T-helper 2 cell treated with Interferon-gamma antibody and Interleukin-4, amounts not matched to agents 5 μg/mL and 100 μg/mL, for 36 hours (primary cell): Measurements from ENCODE around the gene HAT1.
A peak's percentile ranks its signal among the peaks of the same experiment; 100 is the strongest.

Experiments
- DNase-seq: peaks from one replicate; pipeline ENCODE4 v3.0.0; 2021; ENCODE audit warnings: low spot score
- H3K27ac Mint-ChIP-seq: one replicate; pipeline ENCODE4 v1.8.0; 2021; ENCODE audit warnings: mild to moderate bottlenecking, mixed read lengths
- H3K27me3 Mint-ChIP-seq: one replicate; pipeline ENCODE4 v1.8.0; 2021; ENCODE audit warnings: low read depth, mixed read lengths
- H3K36me3 Mint-ChIP-seq: one replicate; pipeline ENCODE4 v1.8.0; 2021; ENCODE audit warnings: low read depth, mixed read lengths
- H3K4me1 Mint-ChIP-seq: one replicate; pipeline ENCODE4 v1.8.0; 2021; ENCODE audit warnings: low read depth, mixed read lengths
- H3K4me3 Mint-ChIP-seq: one replicate; pipeline ENCODE4 v1.8.0; 2022; ENCODE audit warnings: mild to moderate bottlenecking, moderate library complexity, mixed read lengths
- H3K9me3 Mint-ChIP-seq: one replicate; pipeline ENCODE4 v1.8.0; 2021; ENCODE audit warnings: mixed read lengths

The HAT1 gene

DNA sequence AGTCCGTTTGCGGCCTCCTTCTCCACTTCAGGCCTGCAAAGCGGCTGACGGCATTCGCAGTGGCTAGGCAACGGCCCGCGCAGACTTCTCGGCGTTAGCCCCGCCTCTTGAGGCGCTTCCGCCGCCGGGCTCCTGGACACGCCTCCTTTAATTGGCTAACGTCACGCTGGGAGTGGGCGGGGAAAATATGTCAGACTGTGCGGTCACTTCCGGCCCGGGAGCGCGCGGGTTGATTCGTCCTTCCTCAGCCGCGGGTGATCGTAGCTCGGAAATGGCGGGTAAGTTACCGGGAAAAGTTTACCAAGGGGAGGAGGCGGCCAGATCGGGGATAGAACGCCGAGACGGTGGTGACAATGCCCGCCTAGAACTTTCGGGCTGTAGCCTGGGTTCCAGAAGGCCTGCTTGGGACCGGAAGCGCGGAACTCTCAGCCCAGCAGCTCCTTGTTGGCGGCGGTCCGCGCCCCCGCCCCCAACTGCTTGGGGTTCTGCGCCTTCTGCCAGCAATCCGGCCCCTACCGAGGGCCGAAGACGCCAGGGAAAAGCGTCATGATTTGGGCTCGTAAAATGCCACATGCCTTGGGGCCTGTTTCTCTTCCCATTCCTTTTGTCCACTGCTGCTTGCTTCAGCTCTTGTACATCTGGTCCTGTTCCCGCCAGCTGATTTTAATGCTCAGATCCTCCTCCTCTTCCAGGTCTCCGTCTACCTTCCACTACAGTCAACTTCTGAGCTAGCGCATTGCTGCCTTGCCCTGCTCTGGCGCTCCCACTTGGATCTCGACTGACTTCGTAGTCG is at the start of gene HAT1:
HAT1 (plus strand) TSS at position 232 of the 793 bp plus-strand sequence; CDS start at position 272, 40 bp downstream.
- Mint-ChIP-seq H3K36me3 (peaks cover 26% of the 10 kb centered on the region), H3K9me3 (no peaks in the 10 kb centered on the region), H3K27ac (peak within 1 kb of the TSS; percentile 98), H3K27me3 (no peaks in the 10 kb centered on the region), H3K4me3 (peak within 1 kb of the TSS; percentile 94), H3K4me1 (peaks cover 25% of the 10 kb centered on the region)
- DNase-seq: peak; percentile 97

DNA sequence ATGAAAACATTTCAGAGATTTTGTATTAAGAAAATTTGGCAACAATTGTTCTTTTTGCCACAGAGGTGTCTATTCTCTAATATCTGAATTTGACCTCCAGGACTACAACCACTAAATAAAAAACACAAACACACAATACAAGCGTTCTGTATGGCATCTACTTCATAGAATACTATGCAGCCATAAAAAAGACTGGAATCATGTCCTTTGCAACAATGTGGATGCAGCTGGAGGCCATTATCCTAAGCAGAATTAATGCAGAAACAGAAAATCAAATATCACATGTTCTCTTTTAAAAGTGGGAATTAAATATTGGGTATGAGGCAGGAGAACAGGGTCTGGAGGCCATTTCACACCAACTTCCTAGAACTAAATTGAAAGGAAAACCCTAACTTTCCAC is 47.7 kb upstream of the HAT1 start:
- DNase-seq: no peak
- peaks cover 6% of the 10 kb centered on the region for H3K9me3 Mint-ChIP-seq
- peaks cover 18% of the 10 kb centered on the region for H3K4me1 Mint-ChIP-seq
- H3K27me3 Mint-ChIP-seq: no peaks in the 10 kb centered on the region
- no peak overlapping the region for H3K27ac Mint-ChIP-seq
- no peak overlapping the region for H3K4me3 Mint-ChIP-seq
- H3K36me3 Mint-ChIP-seq: peaks cover 27% of the 10 kb centered on the region

GRCh38 chr2:171874963-171875362 is 47.3 kb upstream of the HAT1 start:
- Mint-ChIP-seq H3K4me1 (peaks cover 22% of the 10 kb centered on the region), H3K27ac (no peak overlapping the region), H3K9me3 (peaks cover 6% of the 10 kb centered on the region), H3K36me3 (peaks cover 27% of the 10 kb centered on the region), H3K4me3 (no peak overlapping the region), H3K27me3 (no peaks in the 10 kb centered on the region)
- DNase-seq: no peak

- peak; percentile 24 for DNase-seq
- no peaks in the 10 kb centered on the region for H3K27me3 Mint-ChIP-seq
- H3K9me3 Mint-ChIP-seq: peaks cover 6% of the 10 kb centered on the region
- H3K36me3 Mint-ChIP-seq: peaks cover 21% of the 10 kb centered on the region
- no peak overlapping the region for H3K27ac Mint-ChIP-seq
- H3K4me3 Mint-ChIP-seq: no peak overlapping the region
- H3K4me1 Mint-ChIP-seq: peaks cover 36% of the 10 kb centered on the region
Observed at GRCh38 chr2:171878481-171878993, 43.7 kb upstream of the HAT1 start.

- Mint-ChIP-seq H3K27ac (no peak overlapping the region), H3K9me3 (peaks cover 6% of the 10 kb centered on the region), H3K27me3 (no peaks in the 10 kb centered on the region), H3K36me3 (peaks cover 15% of the 10 kb centered on the region), H3K4me1 (peaks cover 38% of the 10 kb centered on the region), H3K4me3 (no peak overlapping the region)
- no peak for DNase-seq
Observed at GRCh38 chr2:171879865-171880264, 42.4 kb upstream of the HAT1 start.

- Mint-ChIP-seq H3K9me3 (no peaks in the 10 kb centered on the region), H3K27ac (no peak overlapping the region), H3K27me3 (no peaks in the 10 kb centered on the region), H3K36me3 (peaks cover 10% of the 10 kb centered on the region), H3K4me3 (no peak overlapping the region), H3K4me1 (peaks cover 36% of the 10 kb centered on the region)
- no peak for DNase-seq
Observed at GRCh38 chr2:171880774-171881173, 41.5 kb upstream of the HAT1 start.

DNA sequence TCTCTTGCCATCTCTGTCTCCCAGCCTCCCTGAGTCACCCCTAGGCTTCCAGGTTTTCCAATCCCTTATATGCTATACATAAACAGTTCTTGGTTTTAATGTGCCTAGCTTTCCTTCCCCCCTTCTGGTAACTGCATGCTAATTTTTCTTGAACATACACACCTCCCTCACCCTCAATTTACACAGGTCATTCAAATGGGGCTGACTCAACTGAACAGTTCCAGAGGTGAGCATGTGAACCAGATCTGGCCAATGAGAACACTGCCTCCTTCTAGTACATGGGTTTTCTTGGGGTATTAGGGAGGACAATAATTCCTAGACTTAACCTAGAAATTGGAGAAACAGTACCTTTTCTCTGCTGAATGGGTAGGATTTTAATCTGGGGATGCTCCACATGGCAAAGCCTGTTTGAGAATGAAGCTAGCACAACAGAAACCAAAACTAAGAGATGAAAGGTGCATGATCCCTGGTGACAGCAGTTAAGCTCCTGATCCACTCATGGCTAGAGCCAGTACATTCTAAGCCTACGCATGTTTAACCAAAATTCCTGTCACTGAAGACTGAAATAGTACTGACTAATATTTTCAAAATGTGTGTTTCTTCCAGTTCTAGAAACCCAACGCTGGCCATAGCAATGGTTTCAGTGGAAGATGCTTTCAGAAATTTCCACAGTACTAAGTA is 40.0 kb upstream of the HAT1 start:
- peak overlapping the region; percentile 3 for H3K27ac Mint-ChIP-seq
- H3K9me3 Mint-ChIP-seq: no peaks in the 10 kb centered on the region
- peaks cover 32% of the 10 kb centered on the region for H3K4me1 Mint-ChIP-seq
- peak overlapping the region; percentile 18 for H3K4me3 Mint-ChIP-seq
- no peaks in the 10 kb centered on the region for H3K27me3 Mint-ChIP-seq
- H3K36me3 Mint-ChIP-seq: peaks cover 9% of the 10 kb centered on the region
- no peak for DNase-seq

DNA sequence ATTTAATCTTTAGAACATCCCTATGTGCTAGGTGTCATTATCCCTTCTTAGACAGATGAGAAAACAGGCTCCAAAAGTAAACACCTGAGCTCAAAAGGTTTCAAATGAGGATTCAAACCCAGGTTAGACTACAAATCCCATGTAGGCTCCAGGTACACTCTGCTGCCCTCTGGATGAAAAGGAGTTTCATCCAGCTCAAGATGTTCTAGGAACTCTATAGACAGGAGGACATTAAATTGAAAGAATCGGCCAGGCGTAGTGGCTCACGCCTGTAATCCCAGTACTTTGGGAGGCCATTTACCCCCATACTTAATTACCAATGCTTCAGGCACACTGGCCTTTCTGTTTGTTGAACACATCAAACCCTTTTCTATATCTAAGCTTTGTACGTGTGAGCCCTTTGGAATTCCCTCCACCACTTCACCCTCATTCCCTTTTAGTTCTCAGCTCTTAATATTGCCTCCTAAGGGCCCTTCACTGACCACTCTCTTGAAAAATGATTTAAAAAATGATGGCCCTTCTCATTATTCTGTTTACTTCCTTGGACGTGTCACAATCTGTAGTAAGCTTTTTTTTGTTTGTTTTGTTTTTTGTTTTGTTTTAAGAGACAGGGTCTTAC is 38.9 kb upstream of the HAT1 start:
- Mint-ChIP-seq H3K36me3 (peaks cover 15% of the 10 kb centered on the region), H3K27ac (peak overlapping the region; percentile 6), H3K4me3 (no peak overlapping the region), H3K4me1 (peaks cover 36% of the 10 kb centered on the region), H3K9me3 (no peaks in the 10 kb centered on the region), H3K27me3 (no peaks in the 10 kb centered on the region)
- no peak for DNase-seq

DNA sequence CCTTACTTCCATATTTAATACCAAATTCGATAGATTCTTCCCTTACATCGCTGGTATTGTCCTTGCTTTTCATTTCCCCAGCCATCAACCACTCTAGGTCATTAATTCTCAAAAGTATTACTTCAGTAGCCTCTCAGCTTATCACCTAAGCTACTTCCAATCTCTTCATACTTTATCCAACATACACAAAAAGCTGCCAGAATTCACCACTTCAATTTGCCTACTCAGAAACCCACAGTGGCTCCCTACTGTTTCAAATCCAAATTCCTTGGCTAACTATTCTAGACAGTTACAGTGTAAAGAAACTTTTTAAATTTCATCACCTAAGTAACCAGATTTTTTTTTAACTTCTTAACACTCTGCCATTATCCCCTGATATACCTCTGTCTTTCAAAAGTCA is 32.9 kb upstream of the HAT1 start:
- no peaks in the 10 kb centered on the region for H3K9me3 Mint-ChIP-seq
- DNase-seq: no peak
- peaks cover 34% of the 10 kb centered on the region for H3K4me1 Mint-ChIP-seq
- no peak overlapping the region for H3K4me3 Mint-ChIP-seq
- H3K27me3 Mint-ChIP-seq: no peaks in the 10 kb centered on the region
- no peak overlapping the region for H3K27ac Mint-ChIP-seq
- peaks cover 35% of the 10 kb centered on the region for H3K36me3 Mint-ChIP-seq

DNA sequence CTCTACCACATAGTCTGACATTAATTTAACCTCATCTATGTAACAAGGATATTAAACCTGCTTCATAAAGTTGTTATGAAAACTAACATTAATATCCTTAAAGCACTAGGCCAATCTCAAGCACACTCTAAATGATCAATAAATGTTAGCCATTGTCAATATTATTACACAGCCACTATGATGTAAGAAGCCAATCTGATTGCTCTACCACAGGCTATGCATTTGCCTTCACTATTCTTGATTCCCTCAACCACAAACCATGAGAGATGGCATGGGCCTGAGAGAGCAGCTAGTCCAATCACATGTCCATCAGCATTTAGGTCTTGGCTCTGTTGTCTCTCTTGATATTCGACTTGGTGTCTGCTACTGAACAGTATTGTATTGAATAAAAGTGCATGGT is 32.5 kb upstream of the HAT1 start:
- Mint-ChIP-seq H3K4me1 (peaks cover 39% of the 10 kb centered on the region), H3K27ac (no peak overlapping the region), H3K36me3 (peaks cover 35% of the 10 kb centered on the region), H3K27me3 (no peaks in the 10 kb centered on the region), H3K4me3 (no peak overlapping the region), H3K9me3 (no peaks in the 10 kb centered on the region)
- no peak for DNase-seq

DNA sequence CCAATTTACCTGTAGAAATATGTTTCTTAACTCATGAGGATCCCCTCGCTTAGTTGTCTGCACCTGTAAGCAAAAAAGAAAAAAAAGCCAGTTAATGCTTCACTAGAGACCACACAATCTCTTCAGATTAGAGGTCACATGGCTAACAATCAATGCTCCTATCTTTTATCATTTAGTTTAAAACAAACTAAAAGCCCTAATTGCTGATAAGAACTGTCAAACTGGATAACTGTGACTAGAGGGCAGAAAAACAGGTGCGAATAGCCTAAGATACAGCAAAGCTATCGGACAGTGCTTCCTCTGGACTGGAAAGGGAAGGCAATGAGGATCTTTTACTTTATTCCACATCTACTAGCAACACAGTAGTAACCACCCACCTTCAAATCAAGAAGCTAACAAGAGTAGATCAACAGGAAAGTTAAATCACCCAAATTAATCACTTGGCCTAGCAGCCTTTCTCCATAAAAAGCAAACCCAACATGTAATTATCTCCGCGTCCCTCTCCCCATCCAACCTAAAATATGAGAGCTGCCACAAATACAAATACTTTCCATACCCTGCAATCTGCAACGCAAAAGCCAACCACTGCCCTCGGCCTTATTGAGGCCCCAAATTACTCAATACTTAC is 29.0 kb upstream of the HAT1 start:
- H3K4me3 Mint-ChIP-seq: peak overlapping the region; percentile 95
- peaks cover 34% of the 10 kb centered on the region for H3K4me1 Mint-ChIP-seq
- peaks cover 5% of the 10 kb centered on the region for H3K9me3 Mint-ChIP-seq
- peaks cover 27% of the 10 kb centered on the region for H3K36me3 Mint-ChIP-seq
- H3K27me3 Mint-ChIP-seq: no peaks in the 10 kb centered on the region
- peak overlapping the region; percentile 90 for H3K27ac Mint-ChIP-seq
- no peak for DNase-seq

DNA sequence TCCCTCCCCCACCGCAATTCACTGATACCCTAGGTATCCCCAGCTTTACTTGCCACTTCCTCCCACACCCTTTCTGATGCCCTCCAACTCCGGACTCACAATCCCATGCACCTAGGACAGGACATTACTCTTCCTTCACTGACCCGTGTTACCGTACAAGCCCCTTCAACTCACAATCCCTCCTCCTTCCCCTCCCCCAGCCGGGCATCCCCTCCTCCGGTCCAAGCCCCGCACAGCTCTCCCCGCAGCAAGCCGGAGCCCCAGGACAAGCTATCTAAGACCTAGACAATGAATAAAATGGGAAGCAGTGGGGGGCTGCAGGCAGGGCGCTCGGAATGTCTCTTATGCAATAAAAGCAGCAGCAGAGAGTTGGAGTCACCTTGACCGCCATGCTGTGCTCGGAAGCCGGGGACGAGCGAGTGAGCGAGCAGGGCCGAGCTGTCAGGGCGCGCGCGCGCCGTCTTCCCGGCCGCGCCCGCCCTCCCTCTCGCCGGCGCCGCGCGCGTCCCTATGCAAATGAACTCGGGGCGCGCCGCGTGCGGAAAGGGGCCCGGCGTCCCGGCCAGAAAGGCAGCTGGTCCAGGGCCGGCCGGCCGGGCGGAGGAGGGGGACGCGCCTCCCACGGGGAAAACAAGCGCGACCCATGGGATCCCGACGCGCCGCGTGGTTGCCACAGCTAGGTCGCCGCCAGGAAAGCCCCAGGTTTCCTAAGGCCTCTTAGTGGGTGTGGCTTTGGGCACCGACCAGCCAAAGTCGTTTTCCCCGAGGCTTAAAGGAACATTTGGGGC is 28.2 kb upstream of the HAT1 start, which contains the start of gene SLC25A12:
SLC25A12 (minus strand) TSS at position 421 of the 788 bp plus-strand sequence; CDS start at position 391, 30 bp downstream.
- Mint-ChIP-seq H3K27ac (peak within 1 kb of the TSS; percentile 90), H3K36me3 (peaks cover 24% of the 10 kb centered on the region), H3K4me1 (peaks cover 32% of the 10 kb centered on the region), H3K9me3 (peaks cover 5% of the 10 kb centered on the region), H3K27me3 (no peaks in the 10 kb centered on the region), H3K4me3 (peak within 1 kb of the TSS; percentile 95)
- DNase-seq: peak; percentile 79

GRCh38 chr2:171894612-171894947 is 27.7 kb upstream of the HAT1 start:
- Mint-ChIP-seq H3K4me1 (peaks cover 29% of the 10 kb centered on the region), H3K36me3 (peaks cover 20% of the 10 kb centered on the region)

More at GRCh38 chr2:171894612-171894947, 27.7 kb upstream of the HAT1 start:
- peak overlapping the region; percentile 71 for H3K27ac Mint-ChIP-seq
- peaks cover 5% of the 10 kb centered on the region for H3K9me3 Mint-ChIP-seq
- no peaks in the 10 kb centered on the region for H3K27me3 Mint-ChIP-seq
- peak overlapping the region; percentile 95 for H3K4me3 Mint-ChIP-seq
- DNase-seq: no peak
